Measurements from ENCODE around the gene JPT2.

The JPT2 gene

DNA sequence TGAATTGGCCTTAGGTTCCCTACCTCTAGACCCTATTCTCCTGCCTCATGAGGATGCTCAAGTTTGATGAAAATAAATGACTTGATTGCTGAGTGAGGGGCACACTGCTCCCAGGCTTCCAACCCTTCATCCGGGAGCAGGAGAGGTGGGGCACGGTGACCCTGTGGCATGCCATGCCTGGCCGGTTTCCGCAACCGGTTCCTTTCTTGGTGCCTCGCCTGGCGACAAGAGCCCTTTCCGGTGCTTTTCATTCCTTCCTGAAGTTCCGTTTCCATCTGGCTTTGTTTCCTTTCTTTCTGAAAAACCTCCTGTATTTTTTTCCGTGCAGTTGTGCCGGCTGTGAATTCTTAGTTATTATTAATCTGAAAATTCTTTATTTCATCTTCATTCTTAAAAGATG lies 38.2 kb upstream of the JPT2 start:
- Histone ChIP-seq H3K36me3 (ENCODE audit: control insufficient read depth, insufficient read depth, low read length) (peaks cover 25% of the 10 kb centered on the region), H3K4me3 (replicated peaks; ENCODE audit: low read depth, low read length) (no peak overlapping the region), H3K27me3 (replicated peaks; ENCODE audit: control insufficient read depth, insufficient read depth, low read length) (no peaks in the 10 kb centered on the region)
- TF ChIP-seq, protein P1, sequence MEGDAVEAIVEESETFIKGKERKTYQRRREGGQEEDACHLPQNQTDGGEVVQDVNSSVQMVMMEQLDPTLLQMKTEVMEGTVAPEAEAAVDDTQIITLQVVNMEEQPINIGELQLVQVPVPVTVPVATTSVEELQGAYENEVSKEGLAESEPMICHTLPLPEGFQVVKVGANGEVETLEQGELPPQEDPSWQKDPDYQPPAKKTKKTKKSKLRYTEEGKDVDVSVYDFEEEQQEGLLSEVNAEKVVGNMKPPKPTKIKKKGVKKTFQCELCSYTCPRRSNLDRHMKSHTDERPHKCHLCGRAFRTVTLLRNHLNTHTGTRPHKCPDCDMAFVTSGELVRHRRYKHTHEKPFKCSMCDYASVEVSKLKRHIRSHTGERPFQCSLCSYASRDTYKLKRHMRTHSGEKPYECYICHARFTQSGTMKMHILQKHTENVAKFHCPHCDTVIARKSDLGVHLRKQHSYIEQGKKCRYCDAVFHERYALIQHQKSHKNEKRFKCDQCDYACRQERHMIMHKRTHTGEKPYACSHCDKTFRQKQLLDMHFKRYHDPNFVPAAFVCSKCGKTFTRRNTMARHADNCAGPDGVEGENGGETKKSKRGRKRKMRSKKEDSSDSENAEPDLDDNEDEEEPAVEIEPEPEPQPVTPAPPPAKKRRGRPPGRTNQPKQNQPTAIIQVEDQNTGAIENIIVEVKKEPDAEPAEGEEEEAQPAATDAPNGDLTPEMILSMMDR (IDR thresholded peaks at IDR 0.05; ENCODE audit: insufficient read depth, low read length, poor library complexity, severe bottlenecking), result no peak
- no peak for DNase-seq (ENCODE audit: extremely low read depth, insufficient read length)

DNA sequence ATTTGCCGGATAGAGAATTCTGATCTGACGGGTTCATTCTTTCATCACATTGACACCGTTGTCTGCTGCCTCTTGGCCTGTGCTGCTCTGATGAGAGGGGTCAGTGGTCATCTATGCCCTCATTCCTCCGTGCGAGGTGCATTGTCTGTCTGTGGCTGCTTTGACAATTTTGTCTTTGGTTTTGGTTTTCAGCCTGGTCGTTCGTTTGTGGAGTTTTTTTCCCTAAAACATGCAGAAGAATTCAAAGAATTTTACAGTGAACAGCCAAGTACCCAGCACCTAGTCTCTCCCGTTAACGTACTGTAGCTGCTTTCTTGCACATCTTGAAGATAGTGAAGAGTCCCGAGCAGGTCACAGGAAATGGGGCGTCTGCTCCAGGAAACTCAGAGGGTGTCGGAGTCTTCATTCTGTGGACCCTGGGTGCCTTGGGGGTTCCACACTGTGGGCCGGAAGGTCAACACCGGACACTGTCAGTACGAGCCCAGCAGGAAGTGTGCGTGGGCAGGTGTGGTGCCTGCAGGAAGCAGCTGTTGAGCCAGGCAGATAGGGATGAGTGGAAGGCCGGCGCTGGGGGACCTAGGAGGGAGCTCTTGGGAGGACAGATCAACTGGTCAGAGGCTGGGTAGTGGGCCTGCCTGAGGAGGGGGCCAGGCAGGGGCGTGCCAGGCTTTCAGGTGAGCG lies 37.7 kb upstream of the JPT2 start:
- Histone ChIP-seq H3K4me3 (replicated peaks; ENCODE audit: low read depth, low read length) (no peak overlapping the region), H3K27me3 (replicated peaks; ENCODE audit: control insufficient read depth, insufficient read depth, low read length) (no peaks in the 10 kb centered on the region), H3K36me3 (ENCODE audit: control insufficient read depth, insufficient read depth, low read length) (peaks cover 25% of the 10 kb centered on the region)
- no peak for DNase-seq (ENCODE audit: extremely low read depth, insufficient read length)
- TF ChIP-seq, protein P1 (IDR thresholded peaks at IDR 0.05; ENCODE audit: insufficient read depth, low read length, poor library complexity, severe bottlenecking), result no peak

DNA sequence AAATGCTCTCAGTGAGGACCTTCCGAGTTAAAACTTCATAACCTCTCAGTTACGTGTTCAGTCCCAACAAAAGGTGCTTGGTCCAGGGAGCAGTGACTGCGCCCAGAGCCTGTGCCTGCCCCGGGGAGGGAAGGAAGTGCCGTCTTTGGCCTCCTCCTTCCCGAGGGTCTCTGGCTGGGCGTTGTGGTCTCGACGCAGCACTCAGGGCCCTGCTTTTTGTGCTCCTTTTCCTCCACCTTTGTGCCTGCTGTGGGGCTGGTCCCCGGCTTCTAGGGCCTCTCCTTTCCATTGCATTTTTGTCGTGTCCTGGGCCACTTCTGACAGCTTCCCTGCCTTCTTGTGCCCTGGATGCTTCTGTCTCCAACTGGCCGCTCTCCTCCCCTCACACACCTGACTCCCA lies 36.8 kb upstream of the JPT2 start:
- Histone ChIP-seq H3K27me3 (replicated peaks; ENCODE audit: control insufficient read depth, insufficient read depth, low read length) (no peaks in the 10 kb centered on the region), H3K36me3 (ENCODE audit: control insufficient read depth, insufficient read depth, low read length) (peaks cover 25% of the 10 kb centered on the region), H3K4me3 (replicated peaks; ENCODE audit: low read depth, low read length) (no peak overlapping the region)
- TF ChIP-seq, protein P1 (IDR thresholded peaks at IDR 0.05; ENCODE audit: insufficient read depth, low read length, poor library complexity, severe bottlenecking), result no peak
- DNase-seq (ENCODE audit: extremely low read depth, insufficient read length), result no peak

DNA sequence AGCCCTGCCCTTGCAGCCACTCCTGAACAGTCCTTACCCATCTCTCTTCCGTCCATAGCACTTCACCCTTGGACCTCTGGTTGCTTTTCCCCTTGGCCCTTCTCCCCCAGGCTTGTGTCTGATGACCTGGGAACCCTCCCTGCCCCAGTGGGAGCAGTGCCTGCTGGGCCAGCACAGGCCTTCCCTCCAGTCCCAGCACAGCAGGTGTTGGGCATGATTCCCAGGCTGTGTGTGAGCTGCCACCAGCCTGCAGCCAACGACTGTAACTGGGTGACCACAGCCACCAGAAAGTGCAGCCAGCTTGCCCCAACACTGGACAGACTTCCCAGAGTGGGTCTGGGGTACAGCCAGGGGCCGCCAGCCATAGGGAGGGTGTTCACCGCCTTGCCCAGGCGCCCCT lies 35.9 kb upstream of the JPT2 start:
- TF ChIP-seq, protein P1 (IDR thresholded peaks at IDR 0.05; ENCODE audit: insufficient read depth, low read length, poor library complexity, severe bottlenecking), result no peak
- H3K4me3 ChIP-seq (replicated peaks; ENCODE audit: low read depth, low read length), result no peak overlapping the region
- H3K36me3 ChIP-seq (ENCODE audit: control insufficient read depth, insufficient read depth, low read length), result peaks cover 25% of the 10 kb centered on the region
- no peaks in the 10 kb centered on the region for H3K27me3 ChIP-seq (replicated peaks; ENCODE audit: control insufficient read depth, insufficient read depth, low read length)
- no peak for DNase-seq (ENCODE audit: extremely low read depth, insufficient read length)

DNA sequence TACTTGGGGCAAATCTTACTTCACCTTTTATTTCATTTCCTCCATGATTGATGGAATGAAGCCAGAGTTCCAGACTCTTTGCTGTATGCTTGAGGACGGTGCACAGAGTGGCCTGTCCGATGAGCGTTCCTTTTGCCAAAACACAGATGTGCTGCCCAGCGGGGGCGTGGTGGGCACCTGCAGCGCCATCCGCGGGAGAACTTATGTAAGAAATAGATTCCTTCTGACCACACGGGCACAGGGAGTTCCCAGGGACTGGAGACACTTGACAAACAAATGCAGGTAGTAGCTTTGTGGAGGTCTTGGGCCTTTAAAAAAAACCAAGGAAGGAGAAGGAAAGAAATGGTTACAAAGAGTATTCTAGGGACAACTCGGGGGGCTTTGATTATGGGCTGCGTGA lies 35.3 kb upstream of the JPT2 start:
- Histone ChIP-seq H3K27me3 (replicated peaks; ENCODE audit: control insufficient read depth, insufficient read depth, low read length) (no peaks in the 10 kb centered on the region), H3K4me3 (replicated peaks; ENCODE audit: low read depth, low read length) (no peak overlapping the region), H3K36me3 (ENCODE audit: control insufficient read depth, insufficient read depth, low read length) (peaks cover 23% of the 10 kb centered on the region)
- TF ChIP-seq, protein P1 (IDR thresholded peaks at IDR 0.05; ENCODE audit: insufficient read depth, low read length, poor library complexity, severe bottlenecking), result no peak
- no peak for DNase-seq (ENCODE audit: extremely low read depth, insufficient read length)

- peaks cover 19% of the 10 kb centered on the region for H3K36me3 ChIP-seq (ENCODE audit: control insufficient read depth, insufficient read depth, low read length)
- TF ChIP-seq, protein P1 (IDR thresholded peaks at IDR 0.05; ENCODE audit: insufficient read depth, low read length, poor library complexity, severe bottlenecking), result no peak
- DNase-seq (ENCODE audit: extremely low read depth, insufficient read length), result no peak
- no peak overlapping the region for H3K4me3 ChIP-seq (replicated peaks; ENCODE audit: low read depth, low read length)
- H3K27me3 ChIP-seq (replicated peaks; ENCODE audit: control insufficient read depth, insufficient read depth, low read length), result no peaks in the 10 kb centered on the region
Observed at GRCh38 chr16:1643521-1643920, 34.6 kb upstream of the JPT2 start.
